Sciatic nerve (tissue), 2 donors: ENCODE data around the gene NR0B1. TPM values are rescaled to one million over a fixed set of nuclear protein-coding genes. Genes with fewer than 3 reads are reported as not detected.
A peak's percentile ranks its signal among the peaks of the same experiment; 100 is the strongest.

ENCODE experiments used
- ATAC-seq: fragments of 200-7000 bp; cut with Tn5 transposase; one replicate; pipeline ENCODE4 v1.9.1; 2020; ENCODE audit warnings: mild to moderate bottlenecking, moderate library complexity
- DNase-seq: peaks from one replicate; pipeline ENCODE4 v3.0.0-alpha.2; 2020; ENCODE audit warnings: low spot score
- intact Hi-C: fragments of 100-400 bp; cut with DNase I; formaldehyde crosslinking; loops from one replicate; pipeline ENCODE4 v1.14.2; 2022
- total RNA-seq: library from RNA; stranded (reverse); fragmentation: NEBNext Ultra II Directional; extraction: Animal tissue kit (Norgen Biotek cat#: 25700); gene quantifications from one replicate; pipeline ENCODE4 v1.2.1, GENCODE V29; 2021
- donor health status: DM: no; HTN: no; CAD: no.
- donor health status: DM: no; HTN: no; CAD: no.

NR0B1 gene
- total RNA-seq, 1 donor from 2014 or later: 1.9 TPM

DNA sequence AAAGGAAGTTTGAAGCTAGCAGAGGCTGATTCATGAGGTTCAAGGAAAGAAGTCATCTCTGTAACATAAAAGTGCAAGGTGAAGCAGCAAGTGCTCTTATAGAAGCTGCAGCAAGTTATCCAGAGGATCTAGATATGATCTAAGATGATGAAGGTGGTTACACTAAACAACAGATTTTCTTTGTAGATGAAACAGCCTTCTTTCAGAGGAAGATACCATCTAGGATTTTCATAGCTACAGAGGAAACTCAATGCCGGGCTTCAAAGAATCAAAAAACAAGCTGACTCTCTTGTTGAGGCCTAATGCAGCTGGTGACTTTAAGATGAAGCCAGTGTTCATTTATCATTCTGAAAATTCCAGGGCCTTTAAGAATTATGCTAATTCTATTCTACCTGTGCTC is 28.8 kb downstream of the NR0B1 start:
- no peak for DNase-seq
- no peak for ATAC-seq
- intact Hi-C loops: no loop called here

DNA sequence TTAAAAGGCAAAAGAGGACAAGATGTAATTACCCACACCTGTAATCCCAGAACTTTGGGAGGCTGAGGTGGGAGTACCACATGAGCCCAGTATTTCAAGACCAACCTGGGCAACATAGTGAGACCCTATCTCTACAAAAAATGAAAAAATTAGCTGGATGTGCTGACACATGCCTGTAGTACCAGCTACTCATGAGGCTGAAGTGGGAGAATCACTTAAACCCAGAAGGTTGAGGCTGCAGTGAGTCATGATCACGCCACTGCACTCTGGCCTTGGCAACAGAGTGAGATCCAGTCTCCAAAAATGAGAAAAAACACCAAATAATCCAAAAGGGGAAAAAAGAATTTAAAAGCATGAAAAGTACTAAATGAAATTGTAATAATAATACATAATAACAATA is 30.8 kb downstream of the NR0B1 start:
- DNase-seq (no peak), ATAC-seq (peak; percentile 48)
- intact Hi-C loops: no loop called here

DNA sequence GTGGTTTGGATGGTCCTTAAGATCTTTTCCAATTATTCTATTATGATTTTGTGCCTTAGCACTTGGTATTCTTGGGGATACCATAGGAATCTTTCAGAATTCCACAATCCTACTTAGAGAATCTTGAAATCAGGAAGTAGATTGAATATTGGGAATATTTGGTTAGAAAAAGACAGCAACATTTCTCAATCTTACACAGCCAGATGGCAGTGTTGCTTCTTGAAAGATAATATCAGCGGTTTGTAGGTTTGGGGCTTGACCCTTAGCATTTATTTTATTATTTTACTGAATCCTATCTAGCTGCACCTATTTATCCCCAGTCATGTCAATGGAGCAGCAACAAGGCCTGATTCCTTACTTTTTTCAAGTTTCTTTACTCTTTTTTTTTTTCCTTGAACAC is 33.7 kb downstream of the NR0B1 start:
- intact Hi-C loops: no loop called here
- DNase-seq (no peak), ATAC-seq (no peak)

DNA sequence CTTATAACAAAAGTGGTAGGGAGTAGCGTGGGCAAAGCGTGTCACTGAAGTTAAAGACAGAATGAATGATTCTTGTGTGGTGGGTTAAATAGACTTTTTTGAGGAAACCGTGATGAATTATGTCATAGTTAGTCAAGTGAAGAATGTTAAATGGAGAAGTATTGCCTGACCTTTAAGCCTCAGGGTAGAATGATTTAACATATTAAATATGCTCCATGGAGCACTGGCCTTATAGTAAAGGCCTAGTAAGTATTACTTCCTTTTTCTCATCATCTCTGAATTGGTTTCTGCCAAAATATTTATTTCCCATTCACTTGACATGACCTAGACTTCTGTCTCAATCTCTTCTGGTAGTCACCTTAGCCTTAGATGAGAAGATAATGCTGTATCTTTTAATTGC is 38.6 kb downstream of the NR0B1 start:
- ATAC-seq (no peak), DNase-seq (no peak)
- intact Hi-C loops: no loop called here

DNA sequence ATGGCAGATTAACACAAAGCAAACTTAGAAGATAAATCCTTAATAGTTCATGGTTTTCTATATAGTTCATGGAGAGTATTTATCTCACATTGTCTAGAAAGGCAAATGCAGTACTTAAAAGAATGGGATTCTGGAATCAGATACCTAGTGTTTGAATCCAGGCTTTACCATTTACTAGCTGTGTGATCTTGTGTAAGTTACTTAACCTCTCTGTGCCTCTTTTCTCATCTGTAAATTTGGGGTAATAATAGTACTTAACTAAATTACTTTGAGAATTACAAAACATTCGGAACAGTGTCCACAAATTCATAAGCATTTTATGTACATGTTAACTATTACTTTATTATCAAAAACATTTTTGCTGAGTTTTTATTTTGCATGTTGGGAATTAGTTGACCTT is 46.4 kb downstream of the NR0B1 start:
- DNase-seq (no peak), ATAC-seq (no peak)
- intact Hi-C loops: no loop called here

DNA sequence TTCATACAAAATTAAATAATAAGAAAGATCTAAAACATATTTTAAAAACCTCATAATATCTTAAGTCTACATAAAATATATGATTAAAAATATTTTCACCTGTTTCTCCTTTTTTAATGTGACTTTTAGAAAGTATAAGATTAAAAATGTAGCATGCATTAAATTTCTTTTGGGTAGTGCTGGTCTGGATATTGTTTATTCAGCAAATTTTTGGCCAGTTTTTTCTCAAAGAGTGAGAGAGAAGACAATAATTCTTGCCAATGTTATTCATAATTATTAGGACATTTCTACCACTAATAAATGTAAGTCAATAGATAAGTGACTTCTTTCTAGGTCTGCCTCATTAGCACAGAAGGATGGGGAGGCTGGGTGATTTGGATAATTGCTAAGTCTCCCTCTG is 48.2 kb downstream of the NR0B1 start:
- intact Hi-C loops: no loop called here
- ATAC-seq: no peak

DNA sequence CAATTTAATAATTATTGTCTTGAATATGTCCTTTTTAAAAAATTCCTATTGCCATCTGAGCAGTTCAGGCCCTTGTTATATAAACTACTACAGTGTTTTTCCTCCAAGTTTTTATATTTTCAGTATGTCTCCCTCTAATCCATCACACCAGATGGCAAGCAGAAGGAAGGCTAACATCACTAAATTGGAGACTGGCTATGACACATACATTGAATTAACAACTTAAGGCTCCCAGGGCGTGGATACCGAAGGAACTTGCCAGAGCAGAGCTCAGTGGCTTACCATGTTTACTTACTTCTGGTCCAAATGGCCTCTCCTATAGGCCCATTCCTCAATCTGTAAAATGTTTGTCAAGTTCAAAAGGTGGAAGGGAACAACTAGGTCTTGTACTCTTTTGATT is 49.3 kb downstream of the NR0B1 start:
- intact Hi-C loops: no loop called here
- ATAC-seq (no peak), DNase-seq (no peak)

More for the DNA sequence above, 48.2 kb downstream of the NR0B1 start:
- no peak for DNase-seq

Other genes starting within 250 kb of the NR0B1 start
- gene MAGEB2, start 93.8 kb downstream of the NR0B1 start, total RNA-seq: not detected
- not detected for gene MAGEB3, start 78.7 kb downstream of the NR0B1 start, total RNA-seq
- gene MAGEB4, start 67.4 kb downstream of the NR0B1 start, total RNA-seq: not detected
- not detected for gene MAGEB1, start 62.2 kb downstream of the NR0B1 start, total RNA-seq